ENCODE data around the gene MYMK.
A peak's percentile ranks its signal among the peaks of the same experiment; 100 is the strongest.

Gene MYMK

DNA sequence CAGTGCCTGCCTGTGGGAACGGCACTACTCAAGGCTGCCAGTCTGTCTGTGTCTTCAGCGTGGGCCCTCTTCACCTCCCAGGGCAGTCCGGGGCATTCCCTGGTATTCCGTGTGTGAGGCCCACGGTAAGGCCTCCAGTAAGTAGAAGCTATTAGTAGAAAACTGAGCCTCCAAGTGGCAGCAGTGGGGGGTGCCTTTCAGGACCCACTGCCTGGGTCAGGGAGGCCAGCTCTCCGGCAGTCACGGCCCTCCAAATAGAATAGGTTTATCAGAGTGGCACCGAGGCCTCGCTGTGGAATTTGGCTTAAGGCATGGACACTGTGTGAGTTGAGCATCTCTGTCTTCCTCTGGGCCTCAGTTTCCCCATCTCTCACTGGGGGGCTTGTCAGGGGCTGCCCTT is 32.8 kb upstream of the MYMK start:
- DNase-seq = no peak

DNA sequence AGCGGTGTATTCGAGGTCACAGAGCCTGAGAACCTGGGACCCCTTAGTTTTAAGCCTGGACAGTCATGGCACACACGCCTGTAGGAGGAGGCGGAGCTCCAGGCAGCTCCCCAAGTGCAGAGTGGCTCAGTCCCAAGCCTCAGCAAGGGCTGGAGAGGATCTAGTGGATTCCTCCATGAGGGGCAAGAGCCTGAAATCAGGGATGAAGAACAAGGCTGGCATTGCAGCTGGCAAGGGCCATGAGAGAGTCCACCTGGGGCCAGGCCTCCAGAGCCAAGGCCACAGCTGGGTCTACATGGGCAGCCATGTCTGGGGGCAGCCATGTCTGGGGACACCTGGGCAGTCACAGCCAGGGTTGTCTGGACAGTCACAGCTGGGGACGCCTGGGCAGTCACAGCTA is 31.6 kb upstream of the MYMK start:
- no peak for DNase-seq

DNA sequence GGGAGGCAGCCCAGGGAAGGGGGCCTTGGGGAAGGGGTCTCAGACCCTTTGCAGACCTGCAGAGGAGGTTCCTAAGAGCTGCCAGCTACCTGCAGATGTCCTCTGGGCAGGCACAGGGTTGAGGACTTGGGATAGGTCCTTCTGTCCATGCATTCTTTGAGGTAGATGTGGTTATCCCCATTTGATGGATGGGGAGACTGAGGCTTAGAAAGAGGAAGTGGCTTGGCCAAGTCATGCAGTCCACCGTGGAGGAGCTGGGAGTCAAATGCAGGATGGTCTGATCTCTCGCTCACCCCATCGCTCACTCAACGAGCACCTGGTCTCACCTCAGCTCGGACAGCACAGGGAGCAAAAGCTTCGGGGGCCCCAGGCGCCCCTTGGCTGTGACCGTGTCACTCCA is 30.0 kb upstream of the MYMK start:
- no peak for DNase-seq

DNA sequence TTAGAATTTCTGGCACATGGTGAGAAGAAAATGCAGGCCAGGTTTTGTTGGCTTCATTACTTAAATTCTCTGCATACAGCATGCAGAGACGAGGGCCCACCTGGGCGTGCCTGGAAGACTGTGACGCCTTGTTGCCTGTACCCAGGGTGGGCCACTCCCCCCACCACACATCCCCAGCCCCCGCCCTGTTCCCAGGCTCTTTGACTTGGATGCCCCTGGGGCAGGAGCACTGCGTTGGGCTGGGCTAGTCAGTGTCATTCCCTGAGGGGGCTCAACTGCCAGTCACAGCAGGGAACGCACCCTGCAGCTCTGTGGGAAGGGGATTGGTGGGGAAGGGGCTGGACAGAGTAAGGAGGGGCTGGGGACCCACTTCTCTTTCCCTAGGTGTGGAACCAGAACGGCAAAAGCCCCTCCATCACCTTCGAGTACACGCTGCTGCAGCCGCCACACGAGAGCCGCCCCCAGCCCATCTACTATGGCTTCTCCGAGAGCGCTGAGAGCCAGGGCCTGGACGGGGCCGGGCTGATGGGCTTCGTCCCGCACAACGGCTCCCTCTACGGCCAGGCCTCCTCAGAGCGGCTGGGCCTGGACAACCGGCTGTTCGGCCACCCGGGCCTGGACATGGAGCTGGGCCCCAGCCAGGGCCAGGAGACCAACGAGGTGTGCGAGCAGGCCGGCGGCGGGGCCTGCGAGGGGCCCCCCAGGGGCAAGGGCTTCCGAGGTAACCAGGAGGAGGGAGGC is 29.4 kb upstream of the MYMK start:
- no peak for DNase-seq

DNA sequence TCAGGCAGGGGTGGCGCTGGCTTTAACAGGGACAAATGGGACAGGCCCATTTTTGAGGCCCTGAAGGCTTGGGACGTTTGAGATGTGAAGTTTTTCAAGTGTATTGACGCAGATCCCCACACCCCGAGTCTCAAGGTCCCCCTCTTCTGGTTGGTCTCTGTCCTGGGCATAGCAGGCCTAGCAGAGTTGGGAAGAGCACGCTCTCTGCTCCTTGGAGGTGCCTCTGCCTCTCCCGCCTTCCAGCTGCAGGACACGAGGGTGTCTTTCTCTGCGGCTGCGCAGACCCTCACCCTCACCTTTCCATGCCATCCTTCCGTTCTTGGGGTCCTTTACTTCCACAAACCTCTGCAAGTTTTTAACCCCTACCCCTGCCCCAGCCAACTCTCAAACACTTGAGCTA is 28.4 kb upstream of the MYMK start:
- no peak for DNase-seq

DNA sequence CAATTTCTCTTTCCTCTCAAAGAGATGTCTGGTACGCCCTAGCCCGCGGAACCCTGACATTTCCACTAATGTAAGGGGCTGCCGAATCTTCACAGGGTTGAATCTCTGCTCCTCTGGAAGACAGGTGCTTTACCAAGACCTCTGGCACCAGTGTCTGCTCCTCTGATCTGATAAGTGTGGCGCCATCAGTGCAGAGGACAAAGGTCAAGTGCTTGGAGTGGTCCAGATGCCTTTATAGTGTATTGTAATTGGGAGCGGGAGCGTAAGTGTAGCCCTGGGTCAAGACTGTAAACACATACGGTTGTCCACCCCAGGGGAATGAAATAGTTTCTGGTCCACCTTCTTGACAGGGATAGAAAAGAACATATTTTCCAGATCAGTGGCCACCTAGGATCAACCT is 27.5 kb upstream of the MYMK start:
- DNase-seq = no peak

DNA sequence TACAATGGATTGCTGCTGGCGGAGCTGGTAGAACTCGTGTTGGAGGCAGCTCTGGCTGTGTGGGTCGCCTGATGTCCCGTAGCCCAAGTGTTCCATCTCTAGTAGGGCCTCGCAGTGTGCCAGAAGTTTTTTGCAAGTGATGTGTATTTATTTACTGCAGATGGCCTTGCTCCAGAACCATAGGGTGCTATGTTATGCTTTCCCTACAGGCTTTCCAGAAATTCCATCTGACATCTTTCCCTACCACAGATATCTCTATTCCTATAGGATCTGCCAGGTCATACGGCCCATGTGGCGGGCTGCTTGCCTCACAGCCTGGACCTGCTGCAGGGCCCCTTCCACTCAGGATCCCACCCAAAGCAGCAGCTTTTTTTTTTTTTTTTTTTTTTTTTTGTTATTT is 26.7 kb upstream of the MYMK start:
- no peak for DNase-seq

DNA sequence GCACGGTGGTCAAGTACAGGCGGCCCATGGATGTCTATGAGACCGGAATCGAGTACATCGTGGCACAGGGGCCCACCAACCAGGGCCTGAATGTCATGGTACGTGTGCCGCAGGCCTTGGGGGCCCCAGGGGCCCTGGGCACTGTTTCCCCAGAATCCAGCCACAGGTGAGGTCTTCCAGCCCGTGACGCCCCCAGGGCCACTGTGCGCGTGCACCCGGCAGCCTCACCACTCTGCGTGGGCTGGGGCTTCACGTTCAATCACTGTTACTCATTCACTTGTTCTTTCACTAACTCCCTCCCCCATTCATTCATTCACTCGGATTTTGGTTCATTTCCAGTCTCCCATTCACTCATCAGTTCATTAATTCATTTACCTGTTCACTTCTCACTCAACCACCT is 22.4 kb upstream of the MYMK start:
- DNase-seq = no peak

DNA sequence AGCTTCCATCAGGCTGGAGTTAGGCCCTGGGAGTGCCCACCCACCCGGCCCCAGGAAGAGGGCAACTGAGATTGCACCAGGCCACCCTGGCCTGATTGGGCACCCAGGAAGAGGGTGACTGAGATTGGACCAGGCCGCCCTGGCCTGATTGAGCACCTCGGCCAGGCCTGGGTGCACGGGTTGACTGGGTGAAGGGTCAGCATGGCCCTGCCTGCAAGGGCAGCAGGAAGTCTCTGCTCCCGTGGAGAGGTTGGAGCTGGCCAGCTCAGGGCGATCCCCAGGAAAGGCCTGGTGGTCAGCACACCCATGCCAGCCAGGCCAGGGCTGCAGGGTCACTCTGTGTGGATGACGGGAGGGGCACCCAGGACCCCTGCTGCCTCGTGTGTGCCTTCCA is 21.5 kb upstream of the MYMK start:
- DNase-seq = no peak

DNA sequence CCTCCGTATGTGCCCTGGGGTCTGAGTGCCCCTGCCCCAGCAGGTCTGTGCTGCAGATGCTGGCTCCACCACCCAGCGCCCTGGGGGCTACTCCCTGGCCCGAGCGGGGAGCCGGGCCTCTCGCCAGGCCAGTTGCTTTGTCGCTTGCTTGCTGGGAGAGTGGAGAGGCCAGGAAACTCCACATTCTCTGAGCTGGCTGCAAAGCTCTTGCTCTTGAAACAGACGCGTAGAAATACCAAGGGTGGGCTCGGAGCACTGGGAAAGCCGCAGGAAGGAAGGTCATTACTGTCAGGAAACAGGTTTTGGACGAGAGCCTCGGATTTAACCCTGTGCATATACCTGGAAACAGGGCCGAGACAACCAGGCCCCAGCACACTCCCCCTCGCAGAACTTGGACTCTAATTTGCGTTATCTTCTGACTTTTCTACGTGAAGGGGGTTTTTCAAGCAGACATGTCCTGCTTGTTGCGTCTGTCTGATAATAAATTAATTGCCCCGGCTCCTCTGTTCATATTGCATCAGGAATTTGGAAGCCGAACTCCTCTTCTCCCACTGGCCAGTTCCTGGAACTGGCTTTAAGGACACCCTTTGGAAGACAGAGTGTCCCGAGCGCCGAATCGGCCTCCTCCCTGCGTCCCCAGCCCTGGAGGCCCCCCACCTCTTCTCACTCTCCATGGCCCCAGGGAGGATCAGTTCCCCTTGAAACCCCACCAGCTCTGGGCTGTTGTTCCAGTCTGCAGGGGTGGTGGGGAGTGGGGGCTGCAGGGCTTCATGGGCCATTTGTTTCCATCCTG is 20.9 kb upstream of the MYMK start:
- no peak for DNase-seq

DNA sequence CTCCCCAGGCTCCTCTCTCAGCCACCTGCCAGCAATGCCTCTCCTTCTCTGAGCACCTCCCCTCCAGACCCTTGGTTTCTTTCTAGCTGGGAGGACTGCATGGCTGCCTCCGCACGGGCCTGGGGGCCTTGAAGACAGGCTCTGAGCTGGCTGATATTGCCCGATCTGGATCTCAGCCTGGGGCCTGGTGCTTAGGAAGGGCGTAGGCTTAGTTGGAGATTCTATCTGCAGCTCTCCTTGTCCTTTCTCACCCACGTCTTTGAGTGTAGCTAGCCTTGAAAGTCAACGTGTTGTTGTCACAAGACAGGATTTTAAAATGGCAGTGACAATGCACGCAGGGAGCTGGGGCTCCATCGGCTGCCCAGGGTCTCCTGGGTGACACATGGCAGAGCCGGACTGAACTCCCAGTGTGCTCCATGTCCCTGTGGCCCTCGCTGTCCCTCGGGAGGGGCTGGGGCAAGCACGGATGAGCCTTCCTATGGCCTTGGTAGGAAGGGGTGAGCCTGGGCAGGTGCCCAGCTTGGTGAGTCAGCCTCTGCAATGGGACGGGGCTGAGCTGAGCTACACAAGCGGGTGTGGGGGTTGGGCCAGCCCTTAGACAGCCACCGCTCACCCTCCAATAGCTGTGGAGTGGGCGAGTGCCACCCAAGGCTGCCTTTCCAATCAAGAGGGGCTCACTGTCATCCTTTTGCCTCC is 19.2 kb upstream of the MYMK start:
- DNase-seq = no peak

DNA sequence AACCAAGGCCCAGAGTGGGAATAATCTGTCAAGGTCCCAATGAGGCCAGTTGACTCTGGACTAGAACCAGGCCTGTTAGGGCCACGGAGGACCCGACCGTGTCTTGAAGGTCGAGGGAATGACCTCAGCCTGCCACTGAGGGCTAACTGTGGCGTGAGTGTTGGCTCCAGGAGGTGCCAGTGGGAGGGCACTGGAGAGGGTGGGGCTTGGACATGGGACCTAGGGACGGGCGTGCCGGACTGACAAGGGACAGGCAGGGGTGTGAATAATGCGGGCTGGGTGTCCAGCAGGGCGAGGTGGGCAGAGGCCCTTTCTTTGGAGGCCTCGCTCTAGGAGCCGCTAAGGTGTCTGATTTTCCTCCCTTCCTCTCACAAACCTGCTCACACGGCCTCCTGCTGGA is 17.2 kb upstream of the MYMK start:
- DNase-seq = no peak

DNA sequence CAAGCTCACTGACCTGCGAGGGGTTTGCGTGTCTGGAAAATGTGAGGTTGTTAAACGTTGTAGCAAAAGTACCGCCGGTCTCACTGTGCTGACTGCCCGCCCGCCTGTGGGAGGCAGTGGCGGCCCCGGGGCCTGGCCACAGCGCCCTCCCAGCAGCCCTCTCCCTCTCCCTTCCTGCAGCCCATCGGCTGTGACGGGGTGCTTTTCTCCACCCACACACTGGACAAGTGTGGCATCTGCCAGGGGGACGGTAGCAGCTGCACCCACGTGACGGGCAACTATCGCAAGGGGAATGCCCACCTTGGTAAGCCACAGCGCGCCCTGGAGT is 15.9 kb upstream of the MYMK start:
- DNase-seq = no peak

DNA sequence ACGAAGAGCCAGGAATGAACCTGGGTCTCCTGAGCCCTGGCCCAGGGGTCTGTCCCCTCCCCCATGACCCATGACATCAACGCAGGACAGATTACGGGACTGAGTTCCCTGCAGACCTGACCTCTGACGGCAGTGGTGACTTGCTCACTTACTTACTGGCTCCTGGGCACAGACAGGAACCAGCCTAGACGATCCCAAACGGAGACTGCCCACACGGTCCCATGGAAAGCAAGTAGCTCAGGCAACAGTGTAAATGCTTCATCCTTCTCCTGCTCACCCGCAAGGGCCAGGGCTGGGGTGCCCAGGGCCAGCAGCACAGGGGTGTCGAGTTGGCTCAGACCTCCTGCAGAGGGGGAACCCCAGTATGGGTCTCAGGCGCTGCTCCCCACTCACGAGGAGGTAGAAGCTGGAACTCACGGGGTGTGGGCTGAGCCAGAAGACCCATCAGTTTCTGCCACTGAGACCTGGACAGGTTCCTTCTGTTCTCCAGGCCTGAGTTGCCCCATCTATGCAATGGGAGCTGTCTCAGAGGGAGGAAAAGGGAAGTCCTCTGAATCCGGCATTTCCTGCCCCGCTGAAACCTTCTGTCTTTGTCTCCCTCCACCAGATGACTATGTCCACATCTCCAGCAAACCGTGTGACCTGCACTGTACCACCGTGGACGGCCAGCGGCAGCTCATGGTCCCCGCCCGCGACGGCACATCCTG is 15.4 kb upstream of the MYMK start:
- no peak for DNase-seq

DNA sequence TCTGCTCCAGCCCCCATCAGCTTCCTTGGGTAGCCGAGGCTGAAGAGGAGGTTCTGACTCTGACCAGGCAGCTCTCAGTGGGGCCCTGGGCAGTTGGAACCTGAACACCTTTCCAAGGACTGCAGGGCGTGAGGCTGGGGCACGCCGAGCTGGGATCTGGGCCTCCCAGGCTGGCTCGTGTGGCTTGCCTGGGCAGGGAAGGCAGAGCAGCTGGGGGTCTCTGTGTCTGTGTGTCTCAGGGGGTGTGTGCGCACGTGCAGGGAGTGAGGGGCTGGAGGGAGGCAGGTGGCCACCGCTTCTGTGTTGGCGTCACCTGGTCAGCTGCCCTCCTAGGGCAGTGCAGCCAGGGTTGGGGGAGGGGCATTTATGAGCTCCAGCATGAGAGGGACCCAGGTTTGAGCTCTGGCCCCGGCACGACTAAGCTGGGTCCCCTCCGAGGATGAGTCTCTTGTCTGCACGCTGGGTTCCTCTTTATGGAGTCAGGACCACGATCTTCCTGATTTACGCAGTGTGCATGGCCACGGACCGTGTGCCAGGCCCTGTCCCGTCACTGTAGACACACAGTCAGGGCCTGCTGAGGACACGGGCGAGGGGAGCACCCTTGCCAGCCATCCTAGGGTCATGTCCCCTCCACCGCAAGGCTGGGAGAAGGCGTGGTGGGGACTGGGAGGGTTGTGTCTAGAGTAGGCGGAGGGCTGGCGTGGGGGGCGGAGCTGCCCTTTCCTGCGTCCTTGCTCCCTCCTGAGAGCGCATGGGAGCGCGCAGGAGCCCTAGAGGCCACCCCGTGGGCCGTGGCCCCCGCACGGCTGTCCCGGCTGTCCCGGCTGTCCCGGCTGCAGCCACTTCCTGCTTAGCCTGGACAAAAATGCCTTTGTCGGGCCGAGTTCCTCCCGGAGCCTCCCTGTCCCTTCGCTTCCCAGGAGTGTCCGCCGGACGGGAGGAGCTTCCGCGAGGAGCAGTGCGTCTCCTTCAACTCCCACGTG is 14.4 kb upstream of the MYMK start:
- DNase-seq = no peak

DNA sequence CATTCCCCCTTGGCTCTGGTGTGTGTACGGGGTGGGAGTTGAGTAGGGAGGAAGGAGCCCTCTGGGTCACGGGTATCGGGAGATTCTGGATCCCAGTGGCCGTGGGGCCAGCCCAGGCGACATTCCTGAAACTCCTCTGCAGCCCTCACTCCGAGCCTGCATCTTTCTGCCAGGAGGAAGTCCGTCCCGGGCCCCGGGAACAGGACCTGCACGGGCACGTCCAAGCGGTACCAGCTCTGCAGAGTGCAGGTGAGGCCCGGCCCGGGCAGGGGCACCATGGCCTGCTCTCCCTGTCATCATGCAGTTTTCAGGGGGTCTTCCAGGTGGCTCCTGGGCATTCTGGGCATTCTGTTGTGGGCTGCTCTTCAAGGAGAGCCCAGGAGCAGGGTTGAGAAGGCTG is 13.4 kb upstream of the MYMK start:
- DNase-seq = no peak

DNA sequence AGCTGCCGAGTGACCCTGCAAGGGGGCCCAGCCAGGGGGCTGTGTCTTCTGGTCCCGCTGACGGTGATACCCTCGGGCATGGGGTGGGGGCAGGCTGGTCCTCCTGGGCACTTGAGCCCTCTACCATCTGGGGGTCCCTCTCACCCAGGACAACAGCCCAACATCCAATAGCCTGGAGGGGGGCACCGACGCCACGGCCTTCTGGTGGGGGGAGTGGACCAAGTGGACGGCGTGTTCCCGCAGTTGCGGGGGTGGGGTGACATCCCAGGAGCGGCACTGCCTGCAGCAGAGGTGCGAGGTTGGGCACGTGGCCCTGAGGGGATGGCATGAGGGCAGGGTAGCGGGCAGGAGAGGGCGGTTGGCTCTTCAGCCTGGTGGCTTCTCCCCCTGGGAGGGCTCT is 12.5 kb upstream of the MYMK start:
- DNase-seq = no peak

DNA sequence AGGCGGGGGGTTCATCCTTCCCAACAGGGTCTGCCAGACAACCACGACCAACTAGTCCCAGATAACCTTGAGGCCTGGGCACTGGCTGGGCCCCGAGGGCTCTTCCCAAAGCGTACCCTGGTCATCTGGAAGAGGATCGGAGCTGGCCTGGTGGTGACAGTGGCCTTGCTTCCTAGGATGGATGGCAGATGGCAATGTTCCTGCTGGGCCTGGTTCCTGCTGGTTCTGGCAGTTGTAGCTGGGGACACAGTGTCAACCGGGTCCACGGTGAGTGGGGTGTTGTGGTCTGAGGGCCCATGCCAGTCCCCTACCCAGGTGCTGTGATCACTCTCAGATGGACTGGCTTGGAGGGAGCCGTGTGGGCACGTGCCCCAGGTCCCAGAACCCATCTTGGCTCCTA is 11.8 kb upstream of the MYMK start:
- DNase-seq = no peak

DNA sequence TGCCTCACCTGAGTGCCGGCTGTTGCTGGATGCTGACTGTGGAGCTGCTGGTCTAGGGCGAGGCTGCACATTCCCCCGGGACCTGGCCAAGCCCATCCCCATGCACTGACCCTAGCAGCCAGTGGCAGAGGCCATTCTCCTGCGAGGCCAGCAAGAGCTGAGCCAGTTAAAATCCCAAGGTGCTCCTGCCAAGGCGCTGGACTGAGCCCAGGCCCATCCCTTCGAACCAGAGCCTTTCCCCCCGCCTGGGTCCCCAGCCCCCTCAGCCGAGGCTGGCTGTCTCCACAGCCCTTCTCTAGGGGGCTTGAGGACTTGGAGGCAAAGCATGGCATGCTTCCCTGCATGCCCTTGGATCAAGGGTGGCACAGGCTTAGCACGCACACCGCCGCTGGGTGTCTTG is 11.3 kb upstream of the MYMK start:
- no peak for DNase-seq

DNA sequence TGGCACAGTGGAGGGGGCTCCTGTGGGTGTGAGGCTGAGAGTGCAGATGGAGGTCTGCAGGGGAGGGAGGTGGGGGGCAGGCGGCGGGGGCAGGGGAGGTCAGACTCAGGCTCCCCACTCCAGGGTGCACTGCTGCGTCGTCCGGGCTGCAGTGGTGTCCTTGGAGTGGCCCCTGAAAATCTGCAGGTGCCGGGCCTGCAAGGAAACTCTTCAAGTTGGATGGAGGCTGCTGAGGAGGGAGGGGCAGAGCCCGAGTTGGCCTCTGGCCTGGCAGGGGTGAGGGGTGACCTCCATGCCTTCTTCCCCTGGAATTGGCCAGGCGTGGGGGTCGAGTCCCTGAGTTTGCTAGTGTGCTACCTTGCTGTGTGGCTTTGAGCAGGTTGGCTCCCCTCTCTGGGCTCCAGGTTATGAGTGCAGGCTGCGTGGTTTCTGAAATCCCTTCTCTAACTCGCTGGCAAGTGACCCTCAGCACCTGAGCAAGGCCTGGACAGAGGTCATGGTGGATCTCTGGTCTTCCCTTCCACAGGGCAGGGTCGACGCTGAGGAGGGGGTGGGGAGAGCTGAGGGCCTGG is 10.6 kb upstream of the MYMK start:
- no peak for DNase-seq

DNA sequence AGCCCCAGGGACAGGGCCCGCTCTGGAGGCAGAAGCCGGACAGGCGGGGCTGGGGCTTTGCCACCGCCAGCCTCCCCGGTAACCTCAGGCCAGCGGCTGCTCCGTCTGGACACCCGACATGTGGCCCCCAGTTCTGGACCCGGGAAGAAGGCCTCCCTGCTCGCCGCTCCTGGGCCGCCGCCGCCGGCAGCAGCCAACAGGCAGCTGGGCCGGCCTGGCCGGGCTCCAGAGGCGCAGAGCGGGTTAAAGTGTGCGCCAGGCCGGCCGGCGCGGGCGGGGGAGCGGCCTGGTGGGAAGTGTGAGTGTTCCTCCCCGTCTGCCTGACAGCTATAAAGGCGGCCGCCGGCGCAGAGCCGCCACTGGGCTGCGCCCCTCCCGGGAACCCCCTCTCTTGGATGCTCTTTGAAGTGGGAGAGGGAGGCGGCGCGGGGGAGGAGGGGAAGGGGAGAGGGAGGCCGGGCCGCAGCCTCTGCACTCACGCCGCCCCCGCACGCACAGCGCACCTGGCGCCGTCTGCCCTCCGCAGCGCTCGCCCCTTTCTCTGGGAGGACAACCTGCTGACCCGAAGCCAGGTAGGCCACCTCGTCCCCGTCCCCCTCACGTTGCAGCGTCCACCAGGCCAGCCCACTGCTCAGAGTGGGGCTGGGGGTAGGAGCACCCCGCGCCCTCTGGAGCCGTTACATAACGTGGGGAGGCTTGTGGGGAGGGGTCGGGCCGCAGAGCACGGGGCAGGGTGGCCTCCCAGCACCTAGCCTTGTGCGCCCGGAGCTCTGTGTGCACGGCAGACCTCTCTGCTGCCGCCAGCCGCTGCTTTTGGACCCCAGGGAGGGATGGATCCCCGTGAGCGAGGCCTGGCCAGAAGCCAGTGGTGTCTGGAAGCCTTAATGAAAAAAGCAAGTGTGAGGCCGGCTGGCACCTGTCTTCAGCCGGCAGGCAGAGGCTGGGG is 9.9 kb upstream of the MYMK start, which contains the start of gene ADAMTSL2:
Gene ADAMTSL2 (plus strand): TSS at position 359 of the 946 bp plus-strand sequence. CDS start 2,009 bp downstream, outside the sequence.
- peak; percentile 14 for DNase-seq

Data from fibroblast of skin of right quadriceps (primary cell).